ENCODE data around the gene IRS1.

The IRS1 gene

GRCh38 chr2:226754821-226755604 is 44.6 kb downstream of the IRS1 start:
- DNase-seq (ENCODE audit: low read depth), result no peak

GRCh38 chr2:226752887-226753286 is 46.7 kb downstream of the IRS1 start:
- TF ChIP-seq CTCF (IDR thresholded peaks at IDR 0.05; ENCODE audit: control insufficient read depth, insufficient read depth, low read depth, low read length, missing control alignments), result no peak
- no peak for DNase-seq (ENCODE audit: low read depth)

More at GRCh38 chr2:226754821-226755604, 44.6 kb downstream of the IRS1 start:
- no peak for TF ChIP-seq CTCF (IDR thresholded peaks at IDR 0.05; ENCODE audit: control insufficient read depth, insufficient read depth, low read depth, low read length, missing control alignments)
- H3K4me3 ChIP-seq (ENCODE audit: control insufficient read depth, low read depth, low read length), result no peak overlapping the region

GRCh38 chr2:226747288-226747687 is 52.3 kb downstream of the IRS1 start:
- DNase-seq (ENCODE audit: low read depth), result no peak
- no peak for TF ChIP-seq CTCF (IDR thresholded peaks at IDR 0.05; ENCODE audit: control insufficient read depth, insufficient read depth, low read depth, low read length, missing control alignments)
- no peak overlapping the region for H3K4me3 ChIP-seq (ENCODE audit: control insufficient read depth, low read depth, low read length)

More at GRCh38 chr2:226752887-226753286, 46.7 kb downstream of the IRS1 start:
- no peak overlapping the region for H3K4me3 ChIP-seq (ENCODE audit: control insufficient read depth, low read depth, low read length)

GRCh38 chr2:226746196-226746800 is 53.3 kb downstream of the IRS1 start:
- TF ChIP-seq CTCF (IDR thresholded peaks at IDR 0.05; ENCODE audit: control insufficient read depth, insufficient read depth, low read depth, low read length, missing control alignments), result no peak
- no peak overlapping the region for H3K4me3 ChIP-seq (ENCODE audit: control insufficient read depth, low read depth, low read length)
- no peak for DNase-seq (ENCODE audit: low read depth)

GRCh38 chr2:226743915-226744314 is 55.7 kb downstream of the IRS1 start:
- DNase-seq (ENCODE audit: low read depth), result no peak
- no peak for TF ChIP-seq CTCF (IDR thresholded peaks at IDR 0.05; ENCODE audit: control insufficient read depth, insufficient read depth, low read depth, low read length, missing control alignments)

GRCh38 chr2:226742347-226742746 is 57.3 kb downstream of the IRS1 start:
- DNase-seq (ENCODE audit: low read depth), result no peak
- TF ChIP-seq CTCF (IDR thresholded peaks at IDR 0.05; ENCODE audit: control insufficient read depth, insufficient read depth, low read depth, low read length, missing control alignments), result no peak
- no peak overlapping the region for H3K4me3 ChIP-seq (ENCODE audit: control insufficient read depth, low read depth, low read length)

More at GRCh38 chr2:226743915-226744314, 55.7 kb downstream of the IRS1 start:
- no peak overlapping the region for H3K4me3 ChIP-seq (ENCODE audit: control insufficient read depth, low read depth, low read length)
